Measurements from ENCODE around the gene SLCO1B3. TPM values are rescaled to one million over a fixed set of nuclear protein-coding genes. Genes with fewer than 3 reads are reported as not detected.
A peak's percentile ranks its signal among the peaks of the same experiment; 100 is the strongest.

SLCO1B3 gene
- total and polyA plus RNA-seq, 2 donors (not counting 3 experiments of a cell fraction or from before 2014, with no cell fraction given) = not detected

DNA sequence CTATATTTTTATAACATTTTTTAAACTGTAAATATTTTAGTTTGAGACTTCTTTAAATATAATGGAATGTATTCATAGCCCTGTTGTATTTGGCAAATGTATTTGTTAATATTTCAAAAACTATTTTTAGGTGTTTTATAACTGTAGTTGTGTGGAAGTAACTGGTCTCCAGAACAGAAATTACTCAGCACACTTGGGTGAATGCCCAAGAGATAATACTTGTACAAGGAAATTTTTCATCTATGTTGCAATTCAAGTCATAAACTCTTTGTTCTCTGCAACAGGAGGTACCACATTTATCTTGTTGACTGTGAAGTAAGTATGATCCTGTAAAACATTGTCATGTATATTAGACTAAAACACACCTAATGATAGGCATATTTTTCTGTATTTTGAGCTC is 72.8 kb downstream of the SLCO1B3 start:
- H3K79me2 ChIP-seq (ENCODE audit: control insufficient read depth, insufficient read depth, low read length) = no peaks in the 10 kb centered on the region
- no peak overlapping the region for H3K9ac ChIP-seq (replicated peaks; ENCODE audit: extremely low read depth, insufficient read depth, low read length)
- FAIRE-seq (peak; percentile 75), DNase-seq (ENCODE audit: low read depth, low spot score) (peak; percentile 88)
- CTCF ChIA-PET = no interaction called here
- dilution Hi-C loops (cut with MboI; ENCODE audit: extremely low pct_ligation_motif_present, low sequenced_read_pairs) (no loop called here), intact Hi-C loops (cut with micrococcal nuclease) (no loop called here)
- no peak overlapping the region for H2AFZ ChIP-seq (ENCODE audit: low read depth, low read length)
- POLR2A ChIA-PET = no interaction called here
- BruUV-seq (replicated peaks) = no TSS peak
- no peaks in the 10 kb centered on the region for H3K36me3 ChIP-seq (ENCODE audit: control insufficient read depth in 2 of 2, extremely low read depth in 1 of 2, insufficient read depth in 2 of 2, low read length in 2 of 2)
- no peaks in the 10 kb centered on the region for H4K20me1 ChIP-seq (replicated peaks; ENCODE audit: control insufficient read depth, extremely low read depth, insufficient read depth, low read length)
- no peak for TF ChIP-seq GATA2 (IDR thresholded peaks at IDR 0.05; ENCODE audit: insufficient read depth, insufficient read length, low read depth, low read length)
- H3K9me1 ChIP-seq (replicated peaks; ENCODE audit: control insufficient read depth, extremely low read depth, insufficient read depth, low read length) = no peaks in the 10 kb centered on the region
- H3K4me2 ChIP-seq (ENCODE audit: insufficient read depth, low read length) = no peak overlapping the region
- H3K27ac ChIP-seq (ENCODE audit: insufficient read depth, low read depth, low read length) = no peak overlapping the region
- peaks cover 14% of the 10 kb centered on the region for H3K4me1 ChIP-seq (ENCODE audit: control insufficient read depth, extremely low read depth, insufficient read depth, low read length)
- H3K4me3 ChIP-seq (replicated peaks in 1 of 3; ENCODE audit: insufficient read depth in 1 of 3, low read depth in 1 of 3, low read length in 3 of 3) = no peak overlapping the region
- H3K27me3 ChIP-seq (ENCODE audit: control insufficient read depth in 2 of 2, insufficient read depth in 2 of 2, low read length in 2 of 2) = no peaks in the 10 kb centered on the region
- H3K9me3 ChIP-seq (replicated peaks; ENCODE audit: control insufficient read depth, insufficient read depth, low read length) = no peaks in the 10 kb centered on the region

- H3K4me1 ChIP-seq (ENCODE audit: control insufficient read depth, extremely low read depth, insufficient read depth, low read length) = peaks cover 14% of the 10 kb centered on the region
- ChIA-PET POLR2A (no interaction called here), CTCF (no interaction called here)
- no peak overlapping the region for H3K4me3 ChIP-seq (replicated peaks in 1 of 3; ENCODE audit: insufficient read depth in 1 of 3, low read depth in 1 of 3, low read length in 3 of 3)
- FAIRE-seq (no peak), DNase-seq (ENCODE audit: low read depth, low spot score) (no peak)
- no peak overlapping the region for H3K27ac ChIP-seq (ENCODE audit: insufficient read depth, low read depth, low read length)
- no peaks in the 10 kb centered on the region for H3K27me3 ChIP-seq (ENCODE audit: control insufficient read depth in 2 of 2, insufficient read depth in 2 of 2, low read length in 2 of 2)
- H3K36me3 ChIP-seq (ENCODE audit: control insufficient read depth in 2 of 2, extremely low read depth in 1 of 2, insufficient read depth in 2 of 2, low read length in 2 of 2) = no peaks in the 10 kb centered on the region
- no peak overlapping the region for H2AFZ ChIP-seq (ENCODE audit: low read depth, low read length)
- H3K9me1 ChIP-seq (replicated peaks; ENCODE audit: control insufficient read depth, extremely low read depth, insufficient read depth, low read length) = no peaks in the 10 kb centered on the region
- intact Hi-C loops (cut with micrococcal nuclease) = no loop called here
- no peak overlapping the region for H3K9ac ChIP-seq (replicated peaks; ENCODE audit: extremely low read depth, insufficient read depth, low read length)
- no peaks in the 10 kb centered on the region for H3K79me2 ChIP-seq (ENCODE audit: control insufficient read depth, insufficient read depth, low read length)
- no peaks in the 10 kb centered on the region for H3K9me3 ChIP-seq (replicated peaks; ENCODE audit: control insufficient read depth, insufficient read depth, low read length)
- no peaks in the 10 kb centered on the region for H4K20me1 ChIP-seq (replicated peaks; ENCODE audit: control insufficient read depth, extremely low read depth, insufficient read depth, low read length)
- dilution Hi-C loops (cut with MboI; ENCODE audit: extremely low pct_ligation_motif_present, low sequenced_read_pairs) = no loop called here
- TF ChIP-seq JUN (IDR thresholded peaks at IDR 0.05; ENCODE audit: borderline replicate concordance, insufficient read depth, insufficient read length, low read depth) (no peak), MYC (IDR thresholded peaks at IDR 0.05; ENCODE audit: low read depth, low read length) (no peak), GATA2 (IDR thresholded peaks at IDR 0.05; ENCODE audit: insufficient read depth, insufficient read length, low read depth, low read length) (no peak), POLR2AphosphoS5 (IDR thresholded peaks at IDR 0.05; ENCODE audit: insufficient read depth, low read depth, low read length) (no peak), CTCF (IDR thresholded peaks at IDR 0.05; ENCODE audit: extremely low read depth in 1 of 2, insufficient read depth in 1 of 2, low read depth in 1 of 2, low read length in 2 of 2) (no peak), POLR2A (IDR thresholded peaks at IDR 0.05; ENCODE audit: low read depth, low read length) (no peak), MAX (IDR thresholded peaks at IDR 0.05; ENCODE audit: insufficient read depth, insufficient read length) (no peak), FOS (IDR thresholded peaks at IDR 0.05; ENCODE audit: borderline replicate concordance, insufficient read depth, low read length) (no peak), EZH2 (IDR thresholded peaks at IDR 0.05; ENCODE audit: borderline replicate concordance, low read depth, low read length, severe bottlenecking) (no peak)
- no peak overlapping the region for H3K4me2 ChIP-seq (ENCODE audit: insufficient read depth, low read length)
- BruUV-seq (replicated peaks) = no TSS peak
Measured at GRCh38 chr12:20885116-20885515, 74.6 kb downstream of the SLCO1B3 start.

All from endothelial cell of umbilical vein (primary cell).